ENCODE data around the gene COL15A1. TPM values are rescaled to one million over a fixed set of nuclear protein-coding genes. Genes with fewer than 3 reads are reported as not detected.

The COL15A1 gene
- total RNA-seq, 1 experiment from 2014 or later, result 0.10 TPM

DNA sequence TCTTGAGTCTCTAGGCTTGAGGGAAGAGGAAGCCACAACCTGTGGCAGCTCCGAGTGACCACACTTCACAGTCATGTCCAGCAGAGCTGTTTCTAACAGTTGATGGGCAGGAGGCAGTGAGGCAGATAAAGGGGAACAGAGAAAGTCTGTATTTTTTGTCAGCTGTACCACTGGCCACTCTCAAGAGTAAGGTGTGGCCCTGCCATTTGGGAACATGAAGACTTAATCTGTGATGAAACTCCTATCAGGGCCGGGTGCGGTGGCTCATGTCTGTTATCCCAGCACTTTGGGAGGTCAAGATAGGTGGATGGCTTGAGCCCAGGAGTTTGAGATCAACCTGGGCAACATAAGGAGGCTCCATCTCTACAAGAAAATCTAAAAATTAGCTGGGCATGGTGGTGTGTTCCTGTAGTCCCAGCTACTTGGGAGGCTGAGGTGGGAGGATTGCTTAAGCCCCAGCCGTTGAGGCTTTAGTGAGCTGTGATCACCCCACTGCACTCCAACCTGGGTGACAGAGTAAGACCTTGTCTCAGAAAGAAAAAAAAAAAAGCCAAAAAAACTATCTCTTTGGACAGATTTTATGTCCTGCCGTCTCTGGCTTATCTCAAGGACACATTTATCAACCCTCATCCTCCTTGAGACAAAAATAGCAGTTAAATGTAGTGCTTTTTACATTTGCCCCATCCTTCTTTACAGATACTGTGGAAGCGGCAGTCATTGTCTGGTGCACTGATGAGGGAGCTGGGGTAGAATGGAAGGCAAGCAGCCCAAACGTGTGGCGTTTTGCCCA is 11.9 kb upstream of the COL15A1 start:
- Histone ChIP-seq H3K36me3 (ENCODE audit: control insufficient read depth, insufficient read depth, low read length) (no peaks in the 10 kb centered on the region), H3K4me1 (ENCODE audit: control insufficient read depth, insufficient read depth, low read length) (no peaks in the 10 kb centered on the region), H3K27ac (ENCODE audit: low read length) (no peak overlapping the region), H3K27me3 (ENCODE audit: control insufficient read depth, insufficient read depth, low read length) (no peaks in the 10 kb centered on the region; the same call in none of the 2 replicates), H3K4me3 (ENCODE audit: low read depth in 2 of 2, low read length in 2 of 2) (no peak overlapping the region), H3K9me3 (ENCODE audit: control insufficient read depth, insufficient read depth, low read depth, low read length) (no peaks in the 10 kb centered on the region)
- ATAC-seq (no peak), DNase-seq (ENCODE audit: low read depth, low spot score) (no peak)
- in situ Hi-C loops (cut with HindIII; ENCODE audit: low pct_unique_long_range_greater_than_20kb, low sequenced_read_pairs), result no loop called here
- intact Hi-C loops (cut with micrococcal nuclease; ENCODE audit: unreplicated experiment), result no loop called here
- TF ChIP-seq, protein P1, sequence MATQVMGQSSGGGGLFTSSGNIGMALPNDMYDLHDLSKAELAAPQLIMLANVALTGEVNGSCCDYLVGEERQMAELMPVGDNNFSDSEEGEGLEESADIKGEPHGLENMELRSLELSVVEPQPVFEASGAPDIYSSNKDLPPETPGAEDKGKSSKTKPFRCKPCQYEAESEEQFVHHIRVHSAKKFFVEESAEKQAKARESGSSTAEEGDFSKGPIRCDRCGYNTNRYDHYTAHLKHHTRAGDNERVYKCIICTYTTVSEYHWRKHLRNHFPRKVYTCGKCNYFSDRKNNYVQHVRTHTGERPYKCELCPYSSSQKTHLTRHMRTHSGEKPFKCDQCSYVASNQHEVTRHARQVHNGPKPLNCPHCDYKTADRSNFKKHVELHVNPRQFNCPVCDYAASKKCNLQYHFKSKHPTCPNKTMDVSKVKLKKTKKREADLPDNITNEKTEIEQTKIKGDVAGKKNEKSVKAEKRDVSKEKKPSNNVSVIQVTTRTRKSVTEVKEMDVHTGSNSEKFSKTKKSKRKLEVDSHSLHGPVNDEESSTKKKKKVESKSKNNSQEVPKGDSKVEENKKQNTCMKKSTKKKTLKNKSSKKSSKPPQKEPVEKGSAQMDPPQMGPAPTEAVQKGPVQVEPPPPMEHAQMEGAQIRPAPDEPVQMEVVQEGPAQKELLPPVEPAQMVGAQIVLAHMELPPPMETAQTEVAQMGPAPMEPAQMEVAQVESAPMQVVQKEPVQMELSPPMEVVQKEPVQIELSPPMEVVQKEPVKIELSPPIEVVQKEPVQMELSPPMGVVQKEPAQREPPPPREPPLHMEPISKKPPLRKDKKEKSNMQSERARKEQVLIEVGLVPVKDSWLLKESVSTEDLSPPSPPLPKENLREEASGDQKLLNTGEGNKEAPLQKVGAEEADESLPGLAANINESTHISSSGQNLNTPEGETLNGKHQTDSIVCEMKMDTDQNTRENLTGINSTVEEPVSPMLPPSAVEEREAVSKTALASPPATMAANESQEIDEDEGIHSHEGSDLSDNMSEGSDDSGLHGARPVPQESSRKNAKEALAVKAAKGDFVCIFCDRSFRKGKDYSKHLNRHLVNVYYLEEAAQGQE (IDR thresholded peaks at IDR 0.05; ENCODE audit: insufficient read depth in 1 of 2, low read depth in 2 of 2, low read length in 1 of 2), result no peak
- TF ChIP-seq, protein P2, sequence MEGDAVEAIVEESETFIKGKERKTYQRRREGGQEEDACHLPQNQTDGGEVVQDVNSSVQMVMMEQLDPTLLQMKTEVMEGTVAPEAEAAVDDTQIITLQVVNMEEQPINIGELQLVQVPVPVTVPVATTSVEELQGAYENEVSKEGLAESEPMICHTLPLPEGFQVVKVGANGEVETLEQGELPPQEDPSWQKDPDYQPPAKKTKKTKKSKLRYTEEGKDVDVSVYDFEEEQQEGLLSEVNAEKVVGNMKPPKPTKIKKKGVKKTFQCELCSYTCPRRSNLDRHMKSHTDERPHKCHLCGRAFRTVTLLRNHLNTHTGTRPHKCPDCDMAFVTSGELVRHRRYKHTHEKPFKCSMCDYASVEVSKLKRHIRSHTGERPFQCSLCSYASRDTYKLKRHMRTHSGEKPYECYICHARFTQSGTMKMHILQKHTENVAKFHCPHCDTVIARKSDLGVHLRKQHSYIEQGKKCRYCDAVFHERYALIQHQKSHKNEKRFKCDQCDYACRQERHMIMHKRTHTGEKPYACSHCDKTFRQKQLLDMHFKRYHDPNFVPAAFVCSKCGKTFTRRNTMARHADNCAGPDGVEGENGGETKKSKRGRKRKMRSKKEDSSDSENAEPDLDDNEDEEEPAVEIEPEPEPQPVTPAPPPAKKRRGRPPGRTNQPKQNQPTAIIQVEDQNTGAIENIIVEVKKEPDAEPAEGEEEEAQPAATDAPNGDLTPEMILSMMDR (IDR thresholded peaks at IDR 0.05), result no peak
- no peak for TF ChIP-seq SIN3A (IDR thresholded peaks at IDR 0.05; ENCODE audit: borderline replicate concordance, insufficient read depth, low read depth, low read length)
- TF ChIP-seq TCF7L2 (IDR thresholded peaks at IDR 0.05; ENCODE audit: low read depth, low read length), result no peak
- no peak for TF ChIP-seq POLR2AphosphoS5 (IDR thresholded peaks at IDR 0.05; ENCODE audit: low read depth, low read length)
- BruUV-seq (replicated peaks), result no TSS peak
- ChIA-PET CTCF (no interaction called here), POLR2A (no interaction called here)

DNA sequence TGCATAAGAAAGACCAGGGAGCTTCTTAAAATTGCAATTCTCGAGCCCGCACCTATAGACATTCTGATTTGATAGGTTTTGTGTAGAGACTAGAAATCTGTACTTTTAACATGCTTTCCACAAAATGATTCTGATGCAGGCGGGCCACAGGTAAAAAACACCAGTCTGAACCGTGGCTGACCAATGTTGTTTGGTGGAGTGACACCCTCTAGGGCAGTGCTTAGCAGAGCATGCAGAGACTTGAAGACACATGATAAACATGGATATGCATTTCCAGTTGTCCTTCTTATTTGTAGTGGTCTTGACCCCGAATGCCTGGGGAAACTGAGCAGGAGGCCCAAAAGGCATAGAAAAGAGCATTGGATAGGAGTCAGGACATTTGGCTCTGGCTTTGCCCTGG is 10.5 kb upstream of the COL15A1 start:
- in situ Hi-C loops (cut with HindIII; ENCODE audit: low pct_unique_long_range_greater_than_20kb, low sequenced_read_pairs) (no loop called here), intact Hi-C loops (cut with micrococcal nuclease; ENCODE audit: unreplicated experiment) (no loop called here)
- Histone ChIP-seq H3K36me3 (ENCODE audit: control insufficient read depth, insufficient read depth, low read length) (no peaks in the 10 kb centered on the region), H3K27me3 (ENCODE audit: control insufficient read depth, insufficient read depth, low read length) (no peaks in the 10 kb centered on the region; the same call in none of the 2 replicates), H3K4me1 (ENCODE audit: control insufficient read depth, insufficient read depth, low read length) (no peaks in the 10 kb centered on the region), H3K4me3 (ENCODE audit: low read depth in 2 of 2, low read length in 2 of 2) (no peak overlapping the region), H3K27ac (ENCODE audit: low read length) (no peak overlapping the region), H3K9me3 (ENCODE audit: control insufficient read depth, insufficient read depth, low read depth, low read length) (no peaks in the 10 kb centered on the region)
- BruUV-seq (replicated peaks), result no TSS peak
- POLR2A ChIA-PET, result no interaction called here
- TF ChIP-seq POLR2AphosphoS5 (IDR thresholded peaks at IDR 0.05; ENCODE audit: low read depth, low read length) (no peak), SIN3A (IDR thresholded peaks at IDR 0.05; ENCODE audit: borderline replicate concordance, insufficient read depth, low read depth, low read length) (no peak), TCF7L2 (IDR thresholded peaks at IDR 0.05; ENCODE audit: low read depth, low read length) (no peak)
- TF ChIP-seq, protein P1 (IDR thresholded peaks at IDR 0.05; ENCODE audit: insufficient read depth in 1 of 2, low read depth in 2 of 2, low read length in 1 of 2), result no peak
- TF ChIP-seq, protein P2 (IDR thresholded peaks at IDR 0.05), result no peak
- DNase-seq (ENCODE audit: low read depth, low spot score) (no peak), ATAC-seq (no peak)
- CTCF ChIA-PET, result no interaction called here

Measured in Panc1 (cell line).